H4 (cell line): ENCODE measurements around the gene CCL14. TPM values are rescaled to one million over a fixed set of nuclear protein-coding genes. Genes with fewer than 3 reads are reported as not detected.

Experiments
- DNase-seq: peaks from one replicate; pipeline ENCODE4 v3.0.0-alpha.2; 2015; ENCODE audit warnings: low spot score
- total RNA-seq: library from RNA; depleted of rRNA; stranded (reverse); fragments of >200 nt; shearing (Covaris generic); gene quantifications from 2 replicates; pipeline ENCODE4 v1.2.3, GENCODE V29; 2014

CCL14 gene
- total RNA-seq, 1 experiment from 2014 or later: not detected

DNA sequence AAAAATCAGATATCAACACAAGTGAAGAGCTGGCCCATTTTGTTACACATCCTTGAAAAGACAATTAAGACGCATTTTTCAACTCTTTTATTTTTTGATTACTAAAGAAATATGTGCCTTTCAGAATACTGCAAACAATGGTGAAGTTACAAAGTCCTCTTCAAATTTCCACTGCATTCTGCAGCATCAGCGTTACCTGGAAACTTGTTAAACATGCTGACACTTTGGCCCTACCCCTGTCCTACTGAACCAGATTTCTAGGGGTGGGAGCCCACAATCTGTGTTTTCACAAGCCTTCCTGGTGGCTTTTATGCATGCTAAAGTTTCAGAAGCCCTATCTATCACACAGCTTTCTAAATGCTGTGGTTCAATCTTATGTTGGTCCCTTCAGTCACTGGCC, 4.5 kb upstream of the CCL14 start:
- DNase-seq: no peak

DNA sequence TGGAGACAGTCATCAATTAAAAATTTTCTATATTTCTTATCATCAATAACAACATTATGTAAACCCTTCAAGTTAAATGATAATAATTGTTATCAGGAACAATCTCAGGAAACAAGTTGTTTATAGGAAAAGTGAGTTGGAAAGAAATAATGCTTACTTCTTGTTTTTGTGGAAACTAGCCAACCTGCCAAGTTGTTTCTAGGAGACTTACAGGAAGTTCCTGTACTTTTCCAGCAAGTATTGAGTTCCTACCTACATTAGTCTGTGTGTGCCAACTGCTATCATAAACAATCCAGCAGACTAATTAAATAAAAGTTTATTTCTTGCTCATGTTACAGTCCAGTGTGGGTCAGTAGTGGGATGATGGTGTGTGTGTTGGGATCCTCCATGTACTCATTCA, 1.6 kb upstream of the CCL14 start:
- DNase-seq: peak; percentile 69

DNA sequence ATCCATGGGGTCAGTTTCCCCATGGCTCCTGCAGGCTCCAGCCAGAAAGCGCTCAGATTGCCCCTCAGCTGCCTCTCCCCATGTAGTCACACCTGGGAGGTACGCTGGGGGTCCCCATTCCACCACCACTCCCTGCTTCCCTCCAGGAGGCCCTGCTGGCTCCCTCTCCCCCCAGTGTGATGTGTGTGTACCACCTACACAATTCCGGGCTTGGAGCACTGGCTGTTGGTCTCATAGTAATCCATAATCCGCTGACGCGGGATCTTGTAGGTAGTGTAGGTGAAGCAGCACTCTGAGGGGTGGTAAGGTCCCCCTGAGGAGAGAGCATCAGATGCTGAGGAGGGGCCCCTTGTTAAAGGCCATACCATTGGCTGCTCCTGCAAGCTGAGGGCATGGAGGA, 2.4 kb downstream of the CCL14 start:
- DNase-seq: no peak

DNA sequence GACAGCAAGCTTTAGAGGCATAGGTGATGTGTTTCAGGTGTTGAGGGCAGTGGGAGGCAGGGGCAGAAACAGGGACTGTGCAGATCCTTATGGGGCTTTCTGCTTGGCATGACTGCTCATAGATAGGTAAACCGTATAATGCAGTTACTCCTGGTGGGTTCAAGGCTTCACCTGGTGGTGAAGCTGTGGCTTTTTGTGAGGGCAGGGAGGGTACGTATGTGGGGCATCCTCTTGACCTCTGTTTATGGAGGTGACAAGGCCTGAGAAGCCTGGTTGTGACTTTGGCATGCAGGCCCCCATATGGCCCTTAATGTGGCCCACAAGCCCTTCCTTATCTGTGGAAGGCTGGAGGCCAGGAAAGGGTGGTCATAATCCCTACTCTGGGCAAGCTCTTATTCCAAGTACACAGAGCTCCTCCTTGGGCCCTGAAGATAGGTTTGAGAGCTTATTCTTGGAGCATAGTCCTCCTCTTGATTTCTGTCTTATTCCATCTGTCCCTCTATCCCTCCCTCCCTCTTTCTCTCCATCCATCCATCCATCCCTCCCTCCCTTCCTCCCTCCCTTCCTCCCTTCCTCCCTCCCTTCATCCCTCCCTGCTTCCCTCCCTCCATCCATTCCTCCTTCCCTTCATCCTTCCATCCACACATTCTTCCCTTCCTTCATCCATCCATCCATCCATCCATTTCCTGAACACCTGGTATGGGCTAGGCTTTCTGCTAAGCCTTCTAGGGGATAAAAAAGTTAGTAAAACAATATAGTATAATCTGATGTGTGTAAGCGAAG, 3.9 kb downstream of the CCL14 start:
- DNase-seq: no peak

DNA sequence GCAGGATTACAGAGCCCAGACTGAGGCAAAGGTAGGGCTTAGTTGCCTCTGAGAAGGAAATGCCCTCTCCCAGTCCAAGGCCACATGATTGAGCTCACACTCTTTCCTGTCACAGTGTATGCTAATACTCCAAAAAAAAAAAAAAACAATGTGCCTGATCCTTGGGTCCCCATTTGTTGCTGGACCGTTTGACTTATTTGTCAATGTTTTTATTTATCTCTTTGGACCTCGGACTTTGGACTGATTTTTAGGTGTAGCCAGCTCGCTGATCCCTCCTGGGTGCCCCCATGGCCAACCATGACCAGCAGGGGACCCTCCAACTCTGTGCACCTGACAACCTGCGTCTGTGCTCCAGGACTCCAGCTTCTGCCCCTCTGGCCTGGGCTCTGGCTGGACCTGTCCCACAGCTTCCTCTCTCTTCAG, 4.6 kb downstream of the CCL14 start:
- no peak for DNase-seq

DNA sequence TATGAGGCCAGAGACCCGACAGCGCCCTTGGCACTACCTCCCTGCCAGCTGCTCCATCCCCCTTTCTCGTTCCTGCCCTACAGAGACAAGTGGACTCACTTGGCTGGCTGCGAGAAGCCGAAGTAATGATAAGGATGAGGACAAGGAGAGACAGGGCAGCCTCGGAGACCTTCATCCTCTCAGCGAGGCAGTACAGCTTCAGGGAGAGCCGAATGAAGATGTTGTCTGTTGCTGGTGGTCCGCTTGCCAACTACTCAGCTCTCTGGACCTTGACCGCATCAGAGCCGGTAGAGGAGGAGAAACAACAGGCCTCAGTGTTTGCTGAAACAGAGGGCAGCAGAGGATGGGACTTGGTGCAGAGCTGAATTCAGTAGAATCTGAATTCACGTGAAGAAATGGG, 5.3 kb downstream of the CCL14 start, which contains the start of gene CCL16:
TSS of gene CCL16 (minus strand) at position 252 of the 400 bp plus-strand sequence. CDS start at position 175, 77 bp downstream.
- DNase-seq: no peak

DNA sequence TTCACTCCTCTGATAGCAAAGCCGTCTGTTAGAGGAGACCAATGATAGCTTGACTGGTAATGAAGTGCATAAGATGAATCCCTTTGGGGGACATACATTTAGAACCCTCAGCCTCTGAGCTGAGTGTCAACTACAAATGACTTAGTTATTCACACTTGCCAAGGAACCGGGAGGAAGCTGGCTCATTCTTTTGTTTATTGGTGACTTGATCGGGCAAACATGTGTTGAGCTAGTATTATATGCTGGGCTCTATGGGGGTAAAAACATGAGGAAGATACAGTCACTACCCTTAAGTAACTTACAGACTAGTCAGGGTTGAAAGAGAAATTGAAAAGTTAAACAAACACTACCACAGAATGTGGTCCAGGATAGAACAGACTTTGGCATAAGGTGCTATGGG, 8.2 kb downstream of the CCL14 start:
- DNase-seq: no peak

DNA sequence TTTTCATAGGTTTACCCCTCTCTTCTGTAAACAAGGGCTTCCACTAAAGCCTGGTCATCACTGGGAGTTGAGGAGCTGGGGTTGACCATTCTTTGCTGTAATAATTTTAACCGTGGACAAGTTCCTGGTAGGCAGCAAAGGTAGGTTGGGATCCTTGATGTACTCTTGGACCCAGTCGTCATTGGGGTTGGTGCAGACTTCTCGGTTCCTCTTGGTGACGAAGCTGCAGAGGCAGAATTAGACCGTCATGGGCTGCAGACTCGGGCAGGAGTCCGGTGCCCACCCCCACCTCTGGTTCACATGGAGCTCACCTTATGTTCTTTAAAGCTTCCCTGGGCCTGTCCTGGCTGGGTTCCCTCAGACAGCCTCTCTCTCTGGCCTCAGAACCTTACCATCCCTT, 9.0 kb downstream of the CCL14 start:
- no peak for DNase-seq

DNA sequence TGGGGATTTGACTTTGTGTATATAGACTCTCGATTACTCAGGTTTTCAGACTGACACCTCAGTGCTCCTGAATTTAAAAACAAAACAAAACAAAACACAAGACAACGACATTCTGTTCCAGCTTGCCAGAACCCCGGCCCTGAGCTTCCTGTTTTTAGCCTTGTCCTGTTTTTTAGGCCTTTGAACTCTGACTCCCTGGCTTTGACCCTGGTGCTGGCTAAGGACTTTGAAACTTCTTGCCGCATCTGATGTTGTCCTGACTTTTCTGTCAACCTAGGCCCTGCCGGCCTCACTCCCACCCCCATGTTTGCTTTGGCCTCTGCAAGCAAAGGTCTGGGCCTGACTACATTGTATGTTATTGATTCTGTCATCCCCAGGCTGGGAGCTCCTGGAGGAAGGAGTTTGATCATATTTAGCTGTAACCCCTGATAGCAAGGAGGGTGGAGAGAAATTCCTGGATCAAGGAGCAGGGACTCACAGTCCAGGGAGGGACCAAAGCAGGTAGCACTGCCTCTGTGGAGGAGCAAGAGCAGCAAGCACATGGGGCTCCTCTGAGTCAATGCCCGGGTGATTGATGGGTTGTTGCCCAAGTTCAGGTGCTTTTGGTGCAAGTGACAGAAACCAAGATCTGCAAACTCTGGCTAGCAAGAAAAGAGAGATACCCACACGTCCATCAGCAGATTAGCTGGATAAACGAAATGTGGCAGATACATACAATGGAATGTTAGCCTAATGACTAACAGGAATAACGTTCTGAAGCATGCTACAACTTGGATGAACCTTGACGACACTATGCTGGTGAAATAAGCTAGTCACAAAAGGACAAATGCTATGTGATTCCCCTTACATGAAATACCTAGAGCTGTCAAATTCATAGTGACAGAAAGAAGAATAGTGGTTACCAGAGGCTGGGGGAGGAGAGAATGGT, 12.9 kb downstream of the CCL14 start:
- DNase-seq: no peak

DNA sequence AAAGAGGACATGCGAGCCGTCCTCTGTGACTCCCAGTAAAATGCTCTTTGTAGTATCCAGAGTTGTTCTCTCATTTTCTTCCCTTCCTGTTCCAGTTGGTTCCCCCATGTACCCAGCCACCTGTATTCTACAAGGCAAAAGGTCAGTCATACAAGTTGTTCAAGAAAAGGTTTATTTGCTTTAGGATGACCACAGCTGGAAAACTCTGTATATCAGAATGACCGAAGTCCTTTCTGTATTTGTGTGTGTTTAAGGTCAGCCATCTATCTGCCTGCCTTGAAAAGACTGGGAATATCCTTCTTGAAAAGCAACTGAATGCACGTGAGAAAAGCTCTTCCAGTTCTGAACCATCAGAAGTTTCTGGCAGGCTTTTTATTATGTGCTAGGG, 13.6 kb downstream of the CCL14 start:
- DNase-seq: no peak

DNA sequence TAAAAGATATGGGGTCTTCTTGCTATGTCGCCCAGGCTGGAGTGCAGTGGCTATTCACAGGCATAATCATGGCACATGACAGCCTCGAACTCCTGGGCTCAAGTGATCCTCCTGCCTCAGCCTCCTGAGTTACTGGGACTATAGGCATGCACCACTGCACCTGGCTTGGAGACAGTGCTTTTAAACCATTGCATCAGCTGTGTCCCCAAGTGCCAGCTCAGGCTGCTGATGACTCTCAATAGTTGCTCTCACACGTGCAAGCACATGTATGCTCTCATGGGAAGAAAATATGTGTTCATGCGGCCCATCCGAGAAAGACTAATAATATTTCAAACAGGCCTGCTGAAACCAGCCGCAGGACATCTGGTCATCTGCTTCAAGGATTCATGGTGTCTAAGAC, 14.0 kb downstream of the CCL14 start:
- DNase-seq: no peak

DNA sequence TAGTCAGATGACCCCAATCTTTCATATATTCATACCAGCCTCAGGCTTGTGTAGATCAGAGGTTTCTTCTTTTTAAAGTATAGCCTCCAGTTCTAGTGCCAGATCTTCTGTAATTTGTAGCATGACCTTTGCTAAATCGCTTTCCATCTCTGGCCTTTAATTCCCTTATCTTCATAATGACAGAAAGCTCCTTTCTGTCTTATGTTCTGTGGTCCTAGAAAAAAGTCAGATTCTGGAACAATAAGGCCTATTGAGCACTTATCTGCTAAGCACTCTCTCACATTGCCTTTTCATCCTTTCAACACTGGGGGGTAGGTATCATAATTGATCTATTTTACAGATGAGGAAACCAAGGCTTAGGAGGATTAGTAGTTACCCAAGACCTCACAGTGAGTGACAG, 14.5 kb downstream of the CCL14 start:
- DNase-seq: no peak

DNA sequence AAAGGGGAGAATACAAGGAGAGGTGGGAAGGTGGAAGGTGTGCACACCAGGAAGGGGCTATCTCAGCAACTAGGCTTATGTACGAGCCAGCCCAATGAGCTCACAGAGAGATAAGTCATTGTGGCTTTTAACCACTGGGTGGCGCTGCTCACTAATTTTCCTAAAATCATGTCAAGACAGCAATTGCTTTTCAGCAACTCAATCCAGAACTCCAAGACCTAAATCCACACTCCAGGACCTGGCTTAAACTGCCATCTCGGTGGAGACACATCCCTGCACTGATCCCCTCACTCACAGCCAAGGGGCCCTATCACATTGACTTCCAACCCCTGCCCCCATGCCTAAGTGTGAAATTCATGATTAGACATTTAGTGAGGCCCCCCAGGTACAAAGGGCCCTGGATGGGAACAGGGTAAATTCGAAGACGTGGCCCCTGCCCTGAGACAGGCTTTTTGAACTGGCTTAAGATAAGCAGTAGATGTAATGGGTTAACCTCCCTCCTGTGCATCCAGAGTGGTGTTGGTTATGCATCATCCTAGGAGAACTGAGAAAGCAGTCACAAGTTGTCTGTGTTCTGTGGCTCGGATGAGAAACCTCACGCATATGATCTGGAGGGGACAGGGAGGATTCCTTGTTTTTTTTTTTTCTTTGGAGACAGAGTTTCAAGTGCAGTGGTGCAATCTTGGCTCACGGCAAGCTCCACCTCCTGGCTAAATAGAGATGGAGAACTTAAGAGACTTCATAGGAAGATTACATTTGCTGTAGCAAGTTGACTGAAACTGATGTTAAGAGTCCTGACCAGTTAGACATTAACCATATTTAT, 16.8 kb downstream of the CCL14 start:
- peak; percentile 72 for DNase-seq

DNA sequence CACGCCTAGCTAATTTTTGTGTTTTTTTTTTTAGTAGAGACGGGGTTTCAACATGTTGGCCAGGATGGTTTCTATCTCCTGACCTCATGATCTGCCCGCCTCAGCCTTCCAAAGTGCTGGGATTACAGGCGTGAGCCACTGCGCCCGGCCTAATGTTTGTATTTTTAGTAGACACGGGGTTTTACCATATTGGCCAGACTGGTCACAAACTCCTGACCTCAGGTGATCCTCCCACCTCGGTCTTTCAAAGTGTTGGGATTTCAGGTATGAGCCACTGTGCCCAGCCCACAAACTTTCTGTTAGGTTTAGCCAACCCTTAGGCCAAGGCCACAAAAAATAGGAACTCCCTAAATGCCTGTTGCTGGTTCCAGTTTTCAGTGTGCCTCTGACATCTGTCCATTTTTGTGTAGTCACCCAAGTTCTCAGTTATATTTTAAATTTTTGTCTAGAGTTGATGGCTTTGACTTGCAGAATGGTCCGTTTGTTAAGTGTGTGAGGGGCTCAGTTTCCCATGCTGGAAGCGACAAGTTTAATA, 17.9 kb downstream of the CCL14 start:
- DNase-seq: no peak

DNA sequence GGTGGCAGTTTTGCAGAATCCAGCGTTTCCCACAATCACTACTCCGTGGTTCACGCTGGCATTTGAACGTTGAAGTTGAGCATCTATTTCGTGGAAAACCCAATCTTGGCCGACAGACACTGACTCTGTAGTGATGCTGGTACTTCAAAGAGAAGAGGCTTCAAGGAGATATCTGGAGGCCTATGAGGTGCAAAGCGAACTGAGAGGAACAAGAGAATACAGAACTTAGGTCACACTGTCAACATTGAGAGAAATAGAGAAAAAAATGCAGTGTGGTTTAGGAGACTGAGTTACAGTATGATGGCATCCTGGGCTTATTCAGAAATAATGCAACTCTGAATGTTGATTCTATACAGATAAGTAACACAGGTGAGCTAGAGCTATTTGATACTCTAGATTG, 21.3 kb downstream of the CCL14 start:
- DNase-seq: no peak

DNA sequence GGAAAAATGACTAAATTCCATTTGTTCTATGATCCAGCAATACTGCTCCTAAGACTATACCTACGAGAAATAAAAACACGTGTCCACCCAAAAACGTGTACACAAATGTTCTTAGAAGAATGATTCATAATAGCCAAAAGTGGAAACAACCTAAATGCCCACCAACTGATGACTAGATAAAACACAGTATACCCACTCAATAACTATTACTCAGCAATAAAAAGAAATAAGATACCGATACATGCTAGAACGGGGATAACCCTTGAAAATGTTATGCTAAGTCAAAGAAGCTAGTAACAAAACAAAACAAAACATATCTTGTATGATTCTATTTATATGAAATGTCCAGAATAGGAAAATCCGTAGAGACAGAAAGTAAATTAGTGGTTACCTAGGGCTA, 22.9 kb downstream of the CCL14 start:
- no peak for DNase-seq

DNA sequence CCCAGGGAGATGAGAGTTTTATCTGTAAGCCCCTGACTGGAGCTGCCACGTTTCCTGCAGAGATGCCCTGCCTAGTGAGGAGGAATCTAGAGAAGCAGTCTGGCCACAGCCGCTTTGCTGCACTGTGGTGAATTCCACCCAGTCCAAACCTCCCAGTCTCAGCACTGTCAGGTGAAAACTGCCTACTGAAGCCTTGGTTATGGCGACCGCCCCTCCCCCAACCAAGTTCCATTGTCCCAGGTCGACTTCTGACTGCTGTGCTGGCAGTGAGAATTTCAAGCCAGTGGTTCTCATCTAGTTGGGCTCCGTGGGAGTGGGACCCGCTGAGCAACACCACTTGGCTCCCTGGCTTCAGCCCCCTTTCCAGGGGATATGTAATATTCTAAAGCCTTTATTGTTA, 32.8 kb downstream of the CCL14 start:
- DNase-seq: no peak

DNA sequence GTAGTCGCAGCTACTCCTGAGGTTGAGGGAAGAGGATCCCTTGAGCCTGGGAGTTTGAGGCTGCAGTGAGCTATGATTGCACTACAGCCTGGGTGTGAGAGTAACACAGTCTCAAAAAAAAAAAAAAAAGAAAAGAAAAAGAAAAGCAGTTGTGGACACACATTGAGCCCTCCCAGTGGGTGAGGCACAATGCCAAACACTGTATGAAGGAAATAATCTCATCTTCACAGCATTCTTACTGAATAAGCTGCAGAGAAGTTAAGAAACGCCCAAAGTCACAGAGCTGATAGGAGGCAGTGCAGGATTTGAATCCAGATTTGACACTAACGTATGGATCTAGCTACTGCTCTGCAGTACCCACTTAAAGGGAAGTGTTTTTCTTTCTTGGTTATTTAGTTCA, 37.1 kb downstream of the CCL14 start:
- no peak for DNase-seq

DNA sequence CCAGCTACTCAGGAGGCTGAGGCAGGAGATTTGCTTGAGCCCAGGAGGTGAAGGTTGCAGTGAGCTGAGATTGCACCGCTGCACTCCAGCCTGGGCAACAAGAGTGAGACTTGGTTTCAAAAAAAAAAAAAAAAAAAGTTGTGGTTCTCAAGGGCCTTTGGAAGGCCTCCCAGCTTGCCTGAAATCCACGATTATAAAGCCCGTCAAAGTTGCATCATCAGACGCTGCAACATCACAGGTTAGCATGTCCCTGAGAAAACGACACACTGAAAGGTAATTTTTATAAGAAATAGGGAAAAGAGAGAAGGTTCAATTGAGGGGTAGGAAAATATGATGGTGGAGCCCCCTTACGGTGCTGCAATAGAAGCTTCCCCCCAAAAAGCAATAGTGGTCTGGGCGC, 38.4 kb downstream of the CCL14 start:
- no peak for DNase-seq

DNA sequence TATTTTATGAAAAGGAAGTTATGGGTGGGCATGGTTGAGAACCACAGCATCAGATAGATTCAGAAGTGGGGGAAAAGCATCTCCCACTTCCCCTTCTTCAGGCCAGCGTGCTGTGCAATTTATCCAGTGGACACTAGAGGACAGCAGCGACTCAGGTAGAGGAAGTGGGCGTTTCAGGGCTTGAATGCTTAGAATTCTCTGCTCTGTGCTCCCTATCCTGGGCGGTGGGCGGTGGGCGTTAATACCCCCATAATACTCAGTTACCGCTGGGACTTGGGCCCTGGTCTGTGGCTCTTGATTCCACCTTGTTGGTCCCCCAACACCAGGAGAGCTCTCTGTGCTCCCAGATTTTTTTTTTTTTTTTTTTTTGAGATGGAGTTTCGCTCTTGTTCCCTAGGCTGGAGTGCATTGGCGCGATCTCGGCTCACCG, 39.4 kb downstream of the CCL14 start:
- peak; percentile 65 for DNase-seq

DNA sequence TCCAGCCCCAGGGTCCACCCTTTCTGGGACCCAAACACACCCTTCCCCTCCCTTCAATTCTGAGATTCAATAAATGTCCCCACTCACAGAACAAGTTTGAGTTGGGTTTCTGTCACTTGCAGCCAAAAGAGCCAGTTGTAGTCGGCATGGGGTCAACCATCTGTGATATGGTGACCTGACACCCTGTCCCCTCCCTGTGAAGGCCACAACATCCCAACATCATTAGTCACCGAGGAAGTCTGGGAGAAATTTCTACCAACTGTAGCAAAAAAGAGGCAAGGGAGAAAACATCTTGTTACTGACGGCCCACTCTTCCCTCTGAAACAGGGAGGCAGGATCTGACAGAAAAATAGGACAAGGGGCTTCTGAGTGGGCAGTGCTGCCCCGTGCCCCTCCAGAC, 42.4 kb downstream of the CCL14 start:
- no peak for DNase-seq

DNA sequence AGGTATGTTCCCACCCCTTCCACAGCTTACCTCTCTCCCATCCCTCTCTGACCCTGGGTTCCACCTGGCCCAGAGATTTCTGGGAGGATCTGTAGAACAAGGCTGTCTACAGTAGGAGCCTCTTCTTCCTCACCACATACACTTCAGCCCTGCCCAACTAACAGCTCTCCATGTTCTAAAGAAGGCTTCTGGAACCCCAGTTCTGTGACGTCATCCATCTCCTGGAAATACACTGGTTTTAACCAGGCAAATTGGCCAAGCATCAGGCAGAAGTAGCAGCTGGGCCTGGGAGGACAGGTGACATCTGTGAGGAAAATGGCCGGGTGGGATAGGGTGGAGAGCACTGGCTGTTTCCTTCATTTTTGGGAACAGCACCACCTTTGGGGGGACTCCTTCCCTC, 43.0 kb downstream of the CCL14 start, which contains the start of gene LYZL6:
TSS of gene LYZL6 (minus strand) at position 177 of the 400 bp plus-strand sequence. CDS start 4,357 bp downstream, outside the sequence.
- no peak for DNase-seq
